Activated CD4-positive, alpha-beta T cell treated with anti-CD3 and anti-CD28 coated beads, Interleukin-2, amount 10 ng/mL, durations not matched to agents 7 days and 5 days (primary cell): ENCODE measurements around the gene ALOX15B. TPM values are rescaled to one million over a fixed set of nuclear protein-coding genes. Genes with fewer than 3 reads are reported as not detected.

Experiments used
- CTCF ChIA-PET: fragments of 350-600 bp; sonication (Branson Sonifier 250); formaldehyde crosslinking; loops from one replicate; lab custom pipeline; 2021; ENCODE audit warnings: antibody characterized with exemption; lab: Charles Lee
- POLR2A ChIA-PET: fragments of 350-600 bp; sonication (Branson Sonifier 250); formaldehyde crosslinking; loops from one replicate; lab custom pipeline; 2021; ENCODE audit warnings: antibody characterized with exemption; lab: Charles Lee
- DNase-seq: peaks from one replicate; pipeline ENCODE4 v3.0.0-alpha.2; 2020
- H3K27ac Mint-ChIP-seq: one replicate; pipeline ENCODE4 v1.8.0; 2021; ENCODE audit warnings: mild to moderate bottlenecking, moderate library complexity, mixed read lengths
- H3K27me3 Mint-ChIP-seq: one replicate; pipeline ENCODE4 v1.8.0; 2021; ENCODE audit warnings: mixed read lengths
- H3K36me3 Mint-ChIP-seq: one replicate; pipeline ENCODE4 v1.8.0; 2021; ENCODE audit warnings: low read depth, mixed read lengths
- H3K4me1 Mint-ChIP-seq: one replicate; pipeline ENCODE4 v1.8.0; 2021; ENCODE audit warnings: mixed read lengths
- H3K4me3 Mint-ChIP-seq: one replicate; pipeline ENCODE4 v1.8.0; 2021; ENCODE audit warnings: mild to moderate bottlenecking, moderate library complexity, mixed read lengths
- H3K9me3 Mint-ChIP-seq: one replicate; pipeline ENCODE4 v1.8.0; 2021; ENCODE audit warnings: mixed read lengths
- total RNA-seq, 2 experiments: library from RNA; stranded (reverse); gene quantifications; one replicate each; pipeline ENCODE4 v1.2.3, GENCODE V29; 2021

ALOX15B gene
- total RNA-seq: not detected

GRCh38 chr17:8038954-8039610 is at the start of gene ALOX15B:
ALOX15B (plus strand) TSS chr17:8039059; CDS start chr17:8039156, 97 bp downstream.
- Mint-ChIP-seq H3K36me3 (no peaks in the 10 kb centered on the region), H3K27me3 (peaks cover 40% of the 10 kb centered on the region), H3K4me1 (no peaks in the 10 kb centered on the region), H3K27ac (peak within 1 kb of the TSS; percentile 54), H3K9me3 (no peaks in the 10 kb centered on the region), H3K4me3 (no peak within 1 kb of the TSS)
- no peak for DNase-seq
- ChIA-PET CTCF (no interaction called here), POLR2A (no interaction called here)

DNA sequence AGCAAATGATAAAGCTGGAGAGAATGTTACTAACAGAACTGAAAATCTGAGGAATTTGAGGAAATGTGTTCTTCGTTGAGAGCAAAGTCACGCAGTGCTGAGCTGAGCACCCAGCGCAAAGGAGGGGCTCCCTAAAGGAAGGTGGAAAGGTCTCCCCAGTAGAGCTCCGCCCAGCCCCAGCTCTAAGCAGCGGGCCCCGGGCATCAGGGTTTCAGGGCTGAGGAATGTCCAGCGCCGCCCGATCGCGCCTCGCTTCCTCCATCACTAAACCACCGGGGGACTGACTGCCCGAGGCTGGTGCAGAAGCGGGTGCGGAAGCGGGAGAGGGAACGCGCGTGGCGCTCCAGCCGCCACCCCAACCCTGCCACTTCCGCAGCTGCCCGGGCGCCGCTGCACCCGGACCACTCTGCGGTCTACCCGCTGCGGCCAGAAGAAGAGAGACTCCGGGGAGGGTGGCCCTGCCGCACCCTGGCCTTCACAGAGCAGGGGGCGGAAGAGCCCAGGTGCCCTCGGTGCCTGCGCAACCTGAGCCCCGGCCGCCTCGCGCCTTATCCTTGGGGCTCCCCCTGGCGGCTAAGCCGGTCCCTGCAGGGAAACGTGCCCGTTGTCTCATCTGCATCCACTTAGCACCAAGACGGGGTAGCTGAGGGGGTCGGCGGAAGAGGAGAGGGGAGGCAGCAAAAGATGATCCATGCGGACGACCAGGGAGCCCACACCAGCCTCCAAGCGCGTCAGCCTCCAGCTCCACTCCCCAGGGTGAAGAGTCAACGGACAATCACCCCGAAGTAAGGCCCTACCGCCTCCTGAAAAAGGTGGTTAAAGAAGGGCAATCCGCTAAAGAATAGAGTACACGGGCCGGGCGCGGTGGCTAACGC is 48.8 kb upstream of the ALOX15B start:
- Mint-ChIP-seq H3K4me1 (peaks cover 35% of the 10 kb centered on the region), H3K4me3 (peak overlapping the region; percentile 75), H3K27me3 (peaks cover 6% of the 10 kb centered on the region), H3K27ac (peak overlapping the region; percentile 94), H3K36me3 (no peaks in the 10 kb centered on the region), H3K9me3 (no peaks in the 10 kb centered on the region)
- ChIA-PET POLR2A (interaction anchor here (0.9 to 1.0 kb wide), 2 partner anchors 77 to 133 kb away, joined by 4 to 7 read pairs; partner anchors contain the start of gene NAA38), CTCF (interaction anchor here (0.5 to 4.2 kb wide), 42 partner anchors 8 to 841 kb away, joined by 3 to 38 read pairs (median 5); partner anchors contain the start of genes CNTROB, GUCY2D, KCNAB3 and NAA38)
- DNase-seq: peak; percentile 92

GRCh38 chr17:7992516-7992915 is 46.3 kb upstream of the ALOX15B start:
- POLR2A ChIA-PET: no interaction called here
- Mint-ChIP-seq H3K36me3 (no peaks in the 10 kb centered on the region), H3K27ac (no peak overlapping the region), H3K27me3 (peaks cover 9% of the 10 kb centered on the region), H3K9me3 (no peaks in the 10 kb centered on the region), H3K4me3 (no peak overlapping the region), H3K4me1 (peaks cover 42% of the 10 kb centered on the region)
- CTCF ChIA-PET: interaction anchor here (1.7 kb wide), 1 partner anchor 155 kb away, joined by 3 read pairs; no protein-coding TSS in a partner anchor
- no peak for DNase-seq

GRCh38 chr17:7992924-7993323 is 45.9 kb upstream of the ALOX15B start:
- CTCF ChIA-PET: interaction anchor here (1.7 kb wide), 1 partner anchor 156 kb away, joined by 3 read pairs; no protein-coding TSS in a partner anchor
- peaks cover 7% of the 10 kb centered on the region for H3K27me3 Mint-ChIP-seq
- no peak overlapping the region for H3K4me3 Mint-ChIP-seq
- no peak overlapping the region for H3K27ac Mint-ChIP-seq
- H3K4me1 Mint-ChIP-seq: peaks cover 42% of the 10 kb centered on the region
- POLR2A ChIA-PET: no interaction called here
- H3K36me3 Mint-ChIP-seq: no peaks in the 10 kb centered on the region
- peak; percentile 26 for DNase-seq
- no peaks in the 10 kb centered on the region for H3K9me3 Mint-ChIP-seq

- Mint-ChIP-seq H3K4me3 (no peak overlapping the region), H3K4me1 (peaks cover 35% of the 10 kb centered on the region), H3K27me3 (peaks cover 14% of the 10 kb centered on the region), H3K27ac (no peak overlapping the region), H3K36me3 (no peaks in the 10 kb centered on the region), H3K9me3 (no peaks in the 10 kb centered on the region)
- POLR2A ChIA-PET: no interaction called here
- DNase-seq: no peak
- CTCF ChIA-PET: no interaction called here
These were observed 44.8 kb upstream of the ALOX15B start for GRCh38 chr17:7993972-7994589.

- Mint-ChIP-seq H3K36me3 (no peaks in the 10 kb centered on the region), H3K27ac (no peak overlapping the region), H3K4me3 (no peak overlapping the region), H3K27me3 (peaks cover 23% of the 10 kb centered on the region), H3K9me3 (no peaks in the 10 kb centered on the region), H3K4me1 (peaks cover 22% of the 10 kb centered on the region)
- DNase-seq: no peak
- POLR2A ChIA-PET: no interaction called here
- CTCF ChIA-PET: no interaction called here
These were observed 43.1 kb upstream of the ALOX15B start for GRCh38 chr17:7995724-7996123.

- POLR2A ChIA-PET: no interaction called here
These were observed 41.7 kb upstream of the ALOX15B start for GRCh38 chr17:7997186-7997585.

GRCh38 chr17:8001976-8002720 is 36.7 kb upstream of the ALOX15B start, which contains the start of gene GUCY2D:
GUCY2D (plus strand) TSS chr17:8002615; CDS start chr17:8003048, 433 bp downstream.
- Mint-ChIP-seq H3K4me3 (no peak within 1 kb of the TSS), H3K36me3 (no peaks in the 10 kb centered on the region)

More at GRCh38 chr17:7997186-7997585, 41.7 kb upstream of the ALOX15B start:
- Mint-ChIP-seq H3K4me3 (no peak overlapping the region), H3K27me3 (peaks cover 35% of the 10 kb centered on the region), H3K9me3 (no peaks in the 10 kb centered on the region), H3K27ac (no peak overlapping the region), H3K36me3 (no peaks in the 10 kb centered on the region), H3K4me1 (peaks cover 16% of the 10 kb centered on the region)
- CTCF ChIA-PET: interaction anchor here (0.6 to 2.5 kb wide), 8 partner anchors 8 to 254 kb away, joined by 3 to 13 read pairs (median 4); partner anchors contain the start of genes CNTROB and TRAPPC1
- DNase-seq: peak; percentile 58

GRCh38 chr17:8002721-8003593 is 35.9 kb upstream of the ALOX15B start:
- DNase-seq: no peak
- peaks cover 6% of the 10 kb centered on the region for H3K4me1 Mint-ChIP-seq
- CTCF ChIA-PET: interaction anchor here (1.3 to 2.5 kb wide), 3 partner anchors 13 to 180 kb away, joined by 3 to 14 read pairs (median 3); no protein-coding TSS in a partner anchor
- POLR2A ChIA-PET: interaction anchor here (0.6 kb wide), 1 partner anchor 10 kb away, joined by 6 read pairs; no protein-coding TSS in a partner anchor
- H3K27ac Mint-ChIP-seq: no peak overlapping the region
- no peaks in the 10 kb centered on the region for H3K36me3 Mint-ChIP-seq
- H3K27me3 Mint-ChIP-seq: peaks cover 50% of the 10 kb centered on the region
- H3K4me3 Mint-ChIP-seq: no peak overlapping the region
- no peaks in the 10 kb centered on the region for H3K9me3 Mint-ChIP-seq

More at GRCh38 chr17:8001976-8002720, 36.7 kb upstream of the ALOX15B start, which contains the start of gene GUCY2D:
- Mint-ChIP-seq H3K27ac (peak within 1 kb of the TSS; percentile 20), H3K4me1 (peaks cover 8% of the 10 kb centered on the region), H3K27me3 (peaks cover 52% of the 10 kb centered on the region), H3K9me3 (no peaks in the 10 kb centered on the region)
- POLR2A ChIA-PET: interaction anchor here (0.6 kb wide), 1 partner anchor 11 kb away, joined by 6 read pairs; no protein-coding TSS in a partner anchor
- CTCF ChIA-PET: interaction anchor here (0.8 to 2.5 kb wide), 5 partner anchors 12 to 179 kb away, joined by 3 to 14 read pairs (median 3); no protein-coding TSS in a partner anchor
- no peak for DNase-seq

GRCh38 chr17:8003594-8004181 is 35.2 kb upstream of the ALOX15B start:
- POLR2A ChIA-PET: no interaction called here
- peaks cover 46% of the 10 kb centered on the region for H3K27me3 Mint-ChIP-seq

More at GRCh38 chr17:8003594-8004181, 35.2 kb upstream of the ALOX15B start:
- CTCF ChIA-PET: interaction anchor here (0.6 kb wide), 1 partner anchor 90 kb away, joined by 3 read pairs; no protein-coding TSS in a partner anchor
- Mint-ChIP-seq H3K36me3 (no peaks in the 10 kb centered on the region), H3K27ac (no peak overlapping the region), H3K4me3 (no peak overlapping the region), H3K4me1 (peaks cover 6% of the 10 kb centered on the region), H3K9me3 (no peaks in the 10 kb centered on the region)
- DNase-seq: no peak
